SK-N-SH (cell line): ENCODE results near the gene C3orf52. TPM values are rescaled to one million over a fixed set of nuclear protein-coding genes. Genes with fewer than 3 reads are reported as not detected.
A peak's percentile ranks its signal among the peaks of the same experiment; 100 is the strongest.

Experiments used
- CTCF ChIA-PET: fragments of 300-600, 350-600 bp; formaldehyde crosslinking; extraction: SDS; loops from one replicate; lab custom pipeline; 2021; lab: Yijun Ruan, JAX
- POLR2A ChIA-PET: fragments of 350-600 bp; sonication (Branson Sonifier 250); formaldehyde crosslinking; extraction: SDS; loops from one replicate; lab custom pipeline; 2020; ENCODE audit warnings: antibody characterized with exemption, inconsistent platforms; lab: Yijun Ruan, JAX
- DNase-seq: peaks from one replicate; pipeline ENCODE4 v3.0.0; 2012
- H2AFZ ChIP-seq: fragments of 200-600 bp; sonication (generic); 2 replicates; pipeline ENCODE4 v1.8.1; 2016; ENCODE audit warnings: antibody characterized with exemption, mild to moderate bottlenecking, low read depth
- H3F3A ChIP-seq: fragments of 200-600 bp; sonication (generic); replicated peaks from 2 replicates; pipeline ENCODE3; 2016; ENCODE audit warnings: antibody characterized with exemption, mild to moderate bottlenecking; ENCODE audit not compliant: insufficient read depth
- H3K27ac ChIP-seq, 2 experiments: fragments of 200-500 bp in 1 of 2; fragments of 200-600 bp in 1 of 2; sonication (Bioruptor generic) in 1 of 2; sonication (generic), shearing (Covaris generic) in 1 of 2; 2 replicates each; pipeline versions ENCODE4 v1.5.1 to v1.6.1; 2014 to 2016; ENCODE audit warnings: low read depth in 2 of 2, inconsistent platforms in 1 of 2, low read length in 1 of 2, mild to moderate bottlenecking in 1 of 2, mixed read lengths in 1 of 2
- H3K27me3 ChIP-seq: fragments of 200-600 bp; sonication (generic), shearing (Covaris generic); 2 replicates; pipeline ENCODE4 v1.6.1; 2016; ENCODE audit warnings: mixed run types; ENCODE audit not compliant: insufficient read depth
- H3K36me3 ChIP-seq, 2 experiments: fragments of 200-500 bp in 1 of 2; fragments of 200-600 bp in 1 of 2; sonication (Bioruptor generic) in 1 of 2; sonication (generic) in 1 of 2; replicated peaks in 1 of 2; 2 replicates each; pipeline versions ENCODE3 to v1.5.1; 2014 to 2016; ENCODE audit warnings: low read length in 1 of 2, mild to moderate bottlenecking in 1 of 2; ENCODE audit not compliant: insufficient read depth in 2 of 2, control insufficient read depth in 1 of 2
- H3K4me1 ChIP-seq, 2 experiments: fragments of 200-500 bp in 1 of 2; fragments of 200-600 bp in 1 of 2; sonication (Bioruptor generic) in 1 of 2; sonication (generic), shearing (Covaris generic) in 1 of 2; 2 replicates each; pipeline versions ENCODE4 v1.5.1 to v1.6.1; 2014 to 2016; ENCODE audit warnings: low read depth in 1 of 2, low read length in 1 of 2, mixed run types in 1 of 2; ENCODE audit not compliant: insufficient read depth in 2 of 2, control insufficient read depth in 1 of 2
- H3K4me2 ChIP-seq: fragments of 200-600 bp; sonication (generic), shearing (Covaris generic); 2 replicates; pipeline ENCODE4 v1.6.1; 2017; ENCODE audit warnings: mixed run types
- H3K4me3 ChIP-seq, 2 experiments: fragments of 200-500 bp in 1 of 2; fragments of 200-600 bp in 1 of 2; sonication (Bioruptor generic) in 1 of 2; sonication (generic), shearing (Covaris generic) in 1 of 2; 2 replicates each; pipeline versions ENCODE4 v1.5.1 to v1.8.1; 2014 to 2016; ENCODE audit warnings: low read depth in 2 of 2, inconsistent platforms in 1 of 2, low read length in 1 of 2, mild to moderate bottlenecking in 1 of 2, mixed read lengths in 1 of 2, moderate library complexity in 1 of 2
- H3K79me2 ChIP-seq: fragments of 200-600 bp; sonication (generic); 2 replicates; pipeline ENCODE4 v1.8.1; 2017; ENCODE audit warnings: mild to moderate bottlenecking; ENCODE audit not compliant: insufficient read depth
- H3K9ac ChIP-seq: fragments of 200-600 bp; sonication (generic); 2 replicates; pipeline ENCODE4 v1.6.1; 2017; ENCODE audit warnings: mixed run types
- H3K9me2 ChIP-seq: fragments of 200-600 bp; sonication (generic); 2 replicates; pipeline ENCODE4 v1.6.1; 2017; ENCODE audit warnings: mixed run types
- H3K9me3 ChIP-seq: fragments of 200-600 bp; sonication (generic); 2 replicates; pipeline ENCODE4 v1.6.1; 2017; ENCODE audit warnings: mixed run types, mild to moderate bottlenecking, moderate library complexity
- H4K20me1 ChIP-seq: fragments of 200-600 bp; sonication (generic); 2 replicates; pipeline ENCODE4 v1.6.1; 2017; ENCODE audit warnings: mild to moderate bottlenecking, mixed run types; ENCODE audit not compliant: insufficient read depth
- FOSL2 ChIP-seq: IDR thresholded peaks from 2 replicates; pipeline ENCODE4 v1.4.0; 2012; ENCODE audit warnings: low read depth, mild to moderate bottlenecking, moderate library complexity, borderline replicate concordance
- MEF2A ChIP-seq: IDR thresholded peaks from 2 replicates; pipeline ENCODE4 v1.4.0; 2012; ENCODE audit warnings: low read depth, borderline replicate concordance
- RFX5 ChIP-seq: IDR thresholded peaks from 2 replicates; pipeline ENCODE4 v1.6.1; 2012; ENCODE audit warnings: mild to moderate bottlenecking, improper control_type of control experiment, low read length
- SMC3 ChIP-seq: IDR thresholded peaks from 2 replicates; pipeline ENCODE4 v1.6.1; 2012; ENCODE audit warnings: low read depth, low read length, improper control_type of control experiment
- TCF12 ChIP-seq: IDR thresholded peaks from 2 replicates; pipeline ENCODE4 v1.4.0; 2012
- YY1 ChIP-seq: IDR thresholded peaks from 2 replicates; pipeline ENCODE4 v1.4.0; 2012; ENCODE audit warnings: low read depth, mild to moderate bottlenecking
- WGBS: methylation state at CpG from one replicate; pipeline ENCODE4 v1.1.6; 2017; ENCODE audit warnings: low lambda C conversion rate; 5-methylcytosine and 5-hydroxymethylcytosine counted together
- polyA plus RNA-seq, 3 experiments: library from polyadenylated mRNA; depleted of rRNA; stranded (reverse); fragments of >200 nt; gene quantifications; 2 replicates each; pipeline ENCODE4 v1.2.3, GENCODE V29; 2012
- TF ChIP-seq, protein P1 (sequence below): IDR thresholded peaks from 2 replicates; pipeline ENCODE4 v1.6.1; 2012; ENCODE audit warnings: mild to moderate bottlenecking, low read depth, low read length, moderate library complexity
- TF ChIP-seq, protein P2 (sequence below): fragments of 200-600 bp; sonication (generic); IDR thresholded peaks from 2 replicates; pipeline ENCODE4 v1.6.1; 2017; ENCODE audit warnings: antibody characterized with exemption, mild to moderate bottlenecking, moderate library complexity

Gene C3orf52
- polyA plus RNA-seq, 1 of the 3 experiments (the other 2 are of a cell fraction): 5.4 TPM

DNA sequence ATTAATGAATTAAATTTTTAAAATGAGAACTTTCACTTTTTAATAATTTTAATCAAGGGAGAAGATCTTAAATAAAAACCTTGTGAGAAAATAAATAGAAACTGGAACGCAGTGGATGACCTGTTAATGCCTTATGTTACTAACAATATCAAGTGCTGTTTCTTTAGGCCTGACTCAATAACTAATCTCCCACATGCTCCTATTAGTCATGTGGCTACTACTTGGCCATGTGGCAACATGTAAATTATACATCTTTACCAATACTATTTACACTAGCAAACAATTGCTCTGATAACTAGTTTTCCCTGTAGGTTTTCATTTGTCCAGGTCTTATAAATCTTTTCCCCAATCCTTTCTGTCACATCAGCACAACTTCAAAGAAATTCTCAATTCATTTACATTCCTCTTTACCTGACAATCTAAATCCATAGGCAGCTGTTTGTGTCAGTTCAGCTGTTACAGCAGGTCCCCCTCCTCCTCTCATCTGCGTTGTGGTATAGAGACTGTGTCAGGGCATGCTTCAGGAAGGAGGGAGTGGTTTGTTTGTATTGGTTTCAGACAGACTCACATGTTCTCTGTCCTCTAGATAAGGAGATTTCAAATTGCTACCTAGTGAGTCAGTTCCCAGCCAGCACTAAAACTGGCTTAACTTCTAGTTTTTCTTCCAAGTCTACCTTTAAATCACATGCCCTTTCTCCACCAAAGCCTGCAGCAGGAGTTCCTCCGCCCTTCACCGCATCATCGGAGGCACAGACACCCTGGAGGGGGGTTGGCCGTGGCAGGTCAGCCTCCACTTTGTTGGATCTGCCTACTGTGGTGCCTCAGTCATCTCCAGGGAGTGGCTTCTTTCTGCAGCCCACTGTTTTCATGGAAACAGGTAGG, 11.3 kb upstream of the C3orf52 start (continued):
- TF ChIP-seq FOSL2 (peak; percentile 63; the same call in 1 of the 2 replicates), SMC3 (no peak), YY1 (no peak), TCF12 (peak; percentile 64)
- TF ChIP-seq, protein P1, sequence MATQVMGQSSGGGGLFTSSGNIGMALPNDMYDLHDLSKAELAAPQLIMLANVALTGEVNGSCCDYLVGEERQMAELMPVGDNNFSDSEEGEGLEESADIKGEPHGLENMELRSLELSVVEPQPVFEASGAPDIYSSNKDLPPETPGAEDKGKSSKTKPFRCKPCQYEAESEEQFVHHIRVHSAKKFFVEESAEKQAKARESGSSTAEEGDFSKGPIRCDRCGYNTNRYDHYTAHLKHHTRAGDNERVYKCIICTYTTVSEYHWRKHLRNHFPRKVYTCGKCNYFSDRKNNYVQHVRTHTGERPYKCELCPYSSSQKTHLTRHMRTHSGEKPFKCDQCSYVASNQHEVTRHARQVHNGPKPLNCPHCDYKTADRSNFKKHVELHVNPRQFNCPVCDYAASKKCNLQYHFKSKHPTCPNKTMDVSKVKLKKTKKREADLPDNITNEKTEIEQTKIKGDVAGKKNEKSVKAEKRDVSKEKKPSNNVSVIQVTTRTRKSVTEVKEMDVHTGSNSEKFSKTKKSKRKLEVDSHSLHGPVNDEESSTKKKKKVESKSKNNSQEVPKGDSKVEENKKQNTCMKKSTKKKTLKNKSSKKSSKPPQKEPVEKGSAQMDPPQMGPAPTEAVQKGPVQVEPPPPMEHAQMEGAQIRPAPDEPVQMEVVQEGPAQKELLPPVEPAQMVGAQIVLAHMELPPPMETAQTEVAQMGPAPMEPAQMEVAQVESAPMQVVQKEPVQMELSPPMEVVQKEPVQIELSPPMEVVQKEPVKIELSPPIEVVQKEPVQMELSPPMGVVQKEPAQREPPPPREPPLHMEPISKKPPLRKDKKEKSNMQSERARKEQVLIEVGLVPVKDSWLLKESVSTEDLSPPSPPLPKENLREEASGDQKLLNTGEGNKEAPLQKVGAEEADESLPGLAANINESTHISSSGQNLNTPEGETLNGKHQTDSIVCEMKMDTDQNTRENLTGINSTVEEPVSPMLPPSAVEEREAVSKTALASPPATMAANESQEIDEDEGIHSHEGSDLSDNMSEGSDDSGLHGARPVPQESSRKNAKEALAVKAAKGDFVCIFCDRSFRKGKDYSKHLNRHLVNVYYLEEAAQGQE: no peak
- TF ChIP-seq, protein P2, sequence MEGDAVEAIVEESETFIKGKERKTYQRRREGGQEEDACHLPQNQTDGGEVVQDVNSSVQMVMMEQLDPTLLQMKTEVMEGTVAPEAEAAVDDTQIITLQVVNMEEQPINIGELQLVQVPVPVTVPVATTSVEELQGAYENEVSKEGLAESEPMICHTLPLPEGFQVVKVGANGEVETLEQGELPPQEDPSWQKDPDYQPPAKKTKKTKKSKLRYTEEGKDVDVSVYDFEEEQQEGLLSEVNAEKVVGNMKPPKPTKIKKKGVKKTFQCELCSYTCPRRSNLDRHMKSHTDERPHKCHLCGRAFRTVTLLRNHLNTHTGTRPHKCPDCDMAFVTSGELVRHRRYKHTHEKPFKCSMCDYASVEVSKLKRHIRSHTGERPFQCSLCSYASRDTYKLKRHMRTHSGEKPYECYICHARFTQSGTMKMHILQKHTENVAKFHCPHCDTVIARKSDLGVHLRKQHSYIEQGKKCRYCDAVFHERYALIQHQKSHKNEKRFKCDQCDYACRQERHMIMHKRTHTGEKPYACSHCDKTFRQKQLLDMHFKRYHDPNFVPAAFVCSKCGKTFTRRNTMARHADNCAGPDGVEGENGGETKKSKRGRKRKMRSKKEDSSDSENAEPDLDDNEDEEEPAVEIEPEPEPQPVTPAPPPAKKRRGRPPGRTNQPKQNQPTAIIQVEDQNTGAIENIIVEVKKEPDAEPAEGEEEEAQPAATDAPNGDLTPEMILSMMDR: no peak

DNA sequence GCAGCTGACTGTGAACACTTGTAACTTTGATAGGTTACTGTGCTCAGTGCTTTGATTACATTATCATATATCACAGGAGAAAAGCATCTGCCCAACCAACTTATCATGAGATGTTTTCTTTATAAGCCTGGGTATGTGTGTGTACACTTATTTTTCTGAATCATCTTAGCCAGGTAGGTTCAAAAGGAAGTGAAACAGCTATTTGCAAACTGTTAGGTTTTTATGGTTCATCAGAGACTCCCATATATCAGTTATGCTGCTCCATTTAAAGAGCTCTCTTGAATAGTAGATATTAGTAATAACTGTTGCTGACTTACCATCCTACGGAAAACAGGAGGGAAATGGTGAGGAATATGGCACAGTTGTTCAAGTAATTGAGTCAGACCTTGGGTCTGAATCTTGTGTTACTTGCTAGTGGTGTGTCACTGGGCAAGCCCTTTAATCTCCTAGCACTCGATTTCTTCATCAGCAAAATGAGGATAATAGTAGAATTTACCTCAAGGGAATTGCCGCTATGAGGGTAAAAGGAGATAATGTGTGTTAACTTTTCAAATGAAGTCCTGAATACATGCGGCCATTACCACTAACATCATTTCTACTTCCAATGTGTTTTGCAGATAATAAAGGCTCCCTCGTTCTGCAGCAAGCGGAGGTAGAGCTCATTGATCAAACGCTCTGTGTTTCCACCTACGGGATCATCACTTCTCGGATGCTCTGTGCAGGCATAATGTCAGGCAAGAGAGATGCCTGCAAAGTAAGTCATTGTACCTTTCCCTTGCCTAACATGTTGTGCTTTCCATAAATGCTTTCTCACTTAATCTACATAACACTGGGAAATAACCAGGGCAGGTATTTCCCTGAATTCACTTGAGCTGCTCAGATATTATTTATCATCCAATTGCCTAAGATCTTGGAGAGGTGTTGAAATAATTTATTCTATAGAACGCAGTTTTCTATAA, 7.8 kb upstream of the C3orf52 start:
- H3K9me2 ChIP-seq: no peaks in the 10 kb centered on the region
- no peak overlapping the region for H2AFZ ChIP-seq
- H3K4me3 ChIP-seq: no peak overlapping the region
- H3K4me2 ChIP-seq: no peak overlapping the region
- H3K36me3 ChIP-seq: no peaks in the 10 kb centered on the region
- no peak overlapping the region for H3K27ac ChIP-seq
- CTCF ChIA-PET: interaction anchor here (1.6 kb wide), 1 partner anchor 35 kb away, joined by 3 read pairs; no protein-coding TSS in a partner anchor
- H3K9me3 ChIP-seq: no peaks in the 10 kb centered on the region
- 86% methylated on average over 10 of the region's 10 CpGs for WGBS
- H3K9ac ChIP-seq: no peak overlapping the region
- no peaks in the 10 kb centered on the region for H3K27me3 ChIP-seq
- TF ChIP-seq RFX5 (no peak), MEF2A (no peak)
- TF ChIP-seq, protein P2: no peak
- H3K4me1 ChIP-seq: peaks cover 2 to 9% of the 10 kb centered on the region in 2 experiments; a peak in 3 of 4 replicates
- POLR2A ChIA-PET: no interaction called here
- H4K20me1 ChIP-seq: no peaks in the 10 kb centered on the region
- no peak for DNase-seq
- H3F3A ChIP-seq: peaks cover 4% of the 10 kb centered on the region
- H3K79me2 ChIP-seq: no peaks in the 10 kb centered on the region
